DOHH2 (cell line): ENCODE data around the gene LAMC1.

Experiments used
- H3F3A ChIP-seq: fragments of 200-600 bp; sonication (generic), shearing (Covaris generic); 2 replicates; pipeline ENCODE4 v1.6.0; 2016; ENCODE audit warnings: antibody characterized with exemption, mild to moderate bottlenecking; ENCODE audit not compliant: control insufficient read depth, insufficient read depth
- H3K27ac ChIP-seq: fragments of 200-600 bp; sonication (generic); 2 replicates; pipeline ENCODE4 v1.5.1; 2014; ENCODE audit warnings: low read depth, mild to moderate bottlenecking, low read length, moderate library complexity
- H3K27me3 ChIP-seq: fragments of 200-600 bp; sonication (generic); 2 replicates; pipeline ENCODE4 v1.6.1; 2014; ENCODE audit warnings: mild to moderate bottlenecking, low read length, mixed read lengths; ENCODE audit not compliant: control insufficient read depth
- H3K36me3 ChIP-seq: fragments of 200-600 bp; sonication (generic); 2 replicates; pipeline ENCODE4 v1.6.1; 2014; ENCODE audit warnings: mild to moderate bottlenecking, low read length, moderate library complexity, mixed read lengths; ENCODE audit not compliant: control insufficient read depth
- H3K4me1 ChIP-seq: fragments of 200-600 bp; sonication (generic); 2 replicates; pipeline ENCODE4 v1.6.1; 2014; ENCODE audit warnings: mild to moderate bottlenecking, low read length, mixed read lengths; ENCODE audit not compliant: control insufficient read depth
- H3K4me2 ChIP-seq: fragments of 200-600 bp; sonication (generic); 2 replicates; pipeline ENCODE4 v1.6.0; 2014; ENCODE audit warnings: mild to moderate bottlenecking, low read length, moderate library complexity
- H3K4me3 ChIP-seq: fragments of 200-600 bp; sonication (generic); 2 replicates; pipeline ENCODE4 v1.5.1; 2014; ENCODE audit warnings: mild to moderate bottlenecking, low read length, mixed read lengths
- H3K79me2 ChIP-seq: fragments of 200-600 bp; sonication (generic); 2 replicates; pipeline ENCODE4 v1.6.1; 2014; ENCODE audit warnings: mild to moderate bottlenecking, low read length, mixed read lengths; ENCODE audit not compliant: control insufficient read depth
- H3K9me2 ChIP-seq: fragments of 200-600 bp; sonication (generic); replicated peaks from 2 replicates; pipeline ENCODE4 v1.6.1; 2014; ENCODE audit warnings: mild to moderate bottlenecking, low read length, mixed read lengths; ENCODE audit not compliant: control insufficient read depth
- H3K9me3 ChIP-seq: fragments of 200-600 bp; sonication (generic); 2 replicates; pipeline ENCODE4 v1.6.1; 2014; ENCODE audit warnings: antibody characterized with exemption, low read length, mixed read lengths; ENCODE audit not compliant: control insufficient read depth, insufficient read depth
- H4K20me1 ChIP-seq: fragments of 200-600 bp; sonication (generic); 2 replicates; pipeline ENCODE4 v1.6.0; 2014; ENCODE audit warnings: low read depth, mild to moderate bottlenecking, antibody characterized with exemption, low read length, moderate library complexity; ENCODE audit not compliant: control insufficient read depth, insufficient read depth
- EZH2phosphoT487 ChIP-seq: fragments of 200-600 bp; sonication (generic); IDR thresholded peaks from 2 replicates; pipeline ENCODE4 v1.6.1; 2017; ENCODE audit warnings: borderline replicate concordance, mild to moderate bottlenecking, antibody characterized with exemption, low read length, moderate library complexity, mixed read lengths
- TF ChIP-seq, protein P1 (sequence below): fragments of 200-600 bp; sonication (generic); IDR thresholded peaks from one replicate; pipeline ENCODE4 v1.5.1; 2014; ENCODE audit warnings: antibody characterized with exemption, mild to moderate bottlenecking, low read depth, low read length; ENCODE audit not compliant: poor library complexity, severe bottlenecking

Gene LAMC1

DNA sequence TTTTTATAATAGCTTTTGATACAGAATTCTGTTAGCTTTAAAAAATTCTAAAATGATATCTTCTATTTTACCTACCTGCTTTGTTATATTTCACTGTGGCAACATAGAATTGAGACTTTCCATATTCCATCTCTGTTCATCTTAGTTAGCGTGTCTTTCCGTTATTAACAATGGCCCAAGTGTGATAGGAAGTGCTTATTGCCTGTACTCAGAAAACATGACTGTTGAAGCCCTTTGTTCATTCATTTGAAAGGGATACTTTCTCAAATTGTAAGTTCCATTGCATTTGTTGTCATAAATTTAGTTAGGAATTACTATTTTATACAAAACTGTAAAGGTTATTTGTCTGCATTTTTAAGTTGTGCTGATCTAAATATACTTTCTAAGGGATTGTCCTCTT is 73.1 kb downstream of the LAMC1 start:
- H3K9me2 ChIP-seq: no peaks in the 10 kb centered on the region
- H3K4me2 ChIP-seq: no peak overlapping the region
- no peak for TF ChIP-seq EZH2phosphoT487
- TF ChIP-seq, protein P1, sequence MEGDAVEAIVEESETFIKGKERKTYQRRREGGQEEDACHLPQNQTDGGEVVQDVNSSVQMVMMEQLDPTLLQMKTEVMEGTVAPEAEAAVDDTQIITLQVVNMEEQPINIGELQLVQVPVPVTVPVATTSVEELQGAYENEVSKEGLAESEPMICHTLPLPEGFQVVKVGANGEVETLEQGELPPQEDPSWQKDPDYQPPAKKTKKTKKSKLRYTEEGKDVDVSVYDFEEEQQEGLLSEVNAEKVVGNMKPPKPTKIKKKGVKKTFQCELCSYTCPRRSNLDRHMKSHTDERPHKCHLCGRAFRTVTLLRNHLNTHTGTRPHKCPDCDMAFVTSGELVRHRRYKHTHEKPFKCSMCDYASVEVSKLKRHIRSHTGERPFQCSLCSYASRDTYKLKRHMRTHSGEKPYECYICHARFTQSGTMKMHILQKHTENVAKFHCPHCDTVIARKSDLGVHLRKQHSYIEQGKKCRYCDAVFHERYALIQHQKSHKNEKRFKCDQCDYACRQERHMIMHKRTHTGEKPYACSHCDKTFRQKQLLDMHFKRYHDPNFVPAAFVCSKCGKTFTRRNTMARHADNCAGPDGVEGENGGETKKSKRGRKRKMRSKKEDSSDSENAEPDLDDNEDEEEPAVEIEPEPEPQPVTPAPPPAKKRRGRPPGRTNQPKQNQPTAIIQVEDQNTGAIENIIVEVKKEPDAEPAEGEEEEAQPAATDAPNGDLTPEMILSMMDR: no peak
- no peaks in the 10 kb centered on the region for H3F3A ChIP-seq
- peaks cover 11% of the 10 kb centered on the region for H3K4me1 ChIP-seq
- no peaks in the 10 kb centered on the region for H3K27me3 ChIP-seq
- H3K79me2 ChIP-seq: no peaks in the 10 kb centered on the region
- H3K4me3 ChIP-seq: no peak overlapping the region
- no peaks in the 10 kb centered on the region for H4K20me1 ChIP-seq
- H3K27ac ChIP-seq: no peak overlapping the region
- no peaks in the 10 kb centered on the region for H3K36me3 ChIP-seq
- no peaks in the 10 kb centered on the region for H3K9me3 ChIP-seq

DNA sequence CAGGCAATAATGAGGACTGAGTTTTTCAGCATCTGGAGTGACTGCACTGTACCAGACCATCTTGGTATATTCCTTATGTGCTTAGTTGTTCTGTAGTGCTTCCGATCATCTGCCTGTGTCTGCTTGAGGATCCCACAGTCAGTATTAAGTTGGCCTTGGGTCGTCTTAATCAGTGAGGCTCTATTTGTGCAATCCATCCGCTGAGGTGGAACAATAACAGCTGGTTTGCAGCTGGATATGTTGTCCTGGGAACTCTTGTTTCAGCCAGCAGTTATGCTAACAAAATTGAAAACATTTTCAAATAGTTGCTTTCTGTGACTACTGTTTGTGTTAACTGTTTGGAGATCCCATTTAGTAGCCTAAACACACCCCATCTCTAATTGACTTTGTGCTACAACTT is 73.7 kb downstream of the LAMC1 start:
- H3K9me2 ChIP-seq: no peaks in the 10 kb centered on the region
- no peaks in the 10 kb centered on the region for H3K27me3 ChIP-seq
- H3K27ac ChIP-seq: no peak overlapping the region
- H3K4me3 ChIP-seq: no peak overlapping the region
- H3K9me3 ChIP-seq: no peaks in the 10 kb centered on the region
- H3K4me1 ChIP-seq: peaks cover 11% of the 10 kb centered on the region
- no peaks in the 10 kb centered on the region for H4K20me1 ChIP-seq
- no peaks in the 10 kb centered on the region for H3K36me3 ChIP-seq
- H3F3A ChIP-seq: no peaks in the 10 kb centered on the region
- no peak for TF ChIP-seq EZH2phosphoT487
- TF ChIP-seq, protein P1: no peak
- no peaks in the 10 kb centered on the region for H3K79me2 ChIP-seq
- no peak overlapping the region for H3K4me2 ChIP-seq

DNA sequence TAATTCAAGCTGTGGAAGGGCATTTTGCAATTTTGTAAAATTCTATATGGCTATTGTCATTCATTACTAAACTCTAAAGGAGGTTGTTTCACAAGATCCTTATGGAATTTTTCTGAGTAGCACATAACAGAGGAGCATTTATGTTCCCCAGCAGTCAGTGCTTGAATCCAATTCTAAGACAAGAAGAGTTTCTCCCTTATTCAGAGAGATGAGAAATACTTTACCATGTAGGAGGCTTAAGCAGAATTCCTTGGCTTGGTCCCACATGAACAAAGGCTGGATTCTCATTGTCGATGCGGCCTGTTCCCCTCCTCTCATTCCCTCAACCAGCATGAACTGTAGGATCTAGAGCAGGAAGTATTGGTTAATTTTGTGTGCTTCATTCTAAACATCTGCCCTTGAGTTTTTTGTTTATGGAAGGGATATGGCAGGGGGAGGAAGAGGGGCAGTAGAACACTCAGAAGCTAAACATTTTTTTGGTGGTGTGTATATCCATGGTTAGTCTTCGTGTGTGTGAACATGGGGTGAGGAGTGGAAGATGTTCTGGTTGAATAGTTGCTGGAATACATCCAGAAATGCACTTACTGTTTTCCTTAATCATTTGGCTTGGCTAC is 74.3 kb downstream of the LAMC1 start:
- H3K9me3 ChIP-seq: no peaks in the 10 kb centered on the region
- no peaks in the 10 kb centered on the region for H3F3A ChIP-seq
- no peaks in the 10 kb centered on the region for H3K9me2 ChIP-seq
- no peak overlapping the region for H3K27ac ChIP-seq
- no peaks in the 10 kb centered on the region; the same call in 1 of the 2 replicates for H4K20me1 ChIP-seq
- H3K36me3 ChIP-seq: no peaks in the 10 kb centered on the region
- no peak overlapping the region for H3K4me2 ChIP-seq
- no peaks in the 10 kb centered on the region for H3K27me3 ChIP-seq
- no peak for TF ChIP-seq EZH2phosphoT487
- TF ChIP-seq, protein P1: no peak
- H3K4me3 ChIP-seq: no peak overlapping the region
- H3K4me1 ChIP-seq: peaks cover 14% of the 10 kb centered on the region
- H3K79me2 ChIP-seq: no peaks in the 10 kb centered on the region
